NB4 (cell line): ENCODE data around the gene HKDC1.

ENCODE experiments used
- CTCF ChIP-seq: IDR thresholded peaks from one replicate; pipeline ENCODE4 v1.5.1; 2012; ENCODE audit warnings: low read depth, low read length
- MYC ChIP-seq: IDR thresholded peaks from 2 replicates; pipeline ENCODE4 v1.6.1; 2011; ENCODE audit warnings: low read depth, low read length
- POLR2A ChIP-seq: IDR thresholded peaks from 2 replicates; pipeline ENCODE4 v1.6.1; 2011; ENCODE audit warnings: mild to moderate bottlenecking; ENCODE audit not compliant: insufficient read length; ENCODE audit errors: extremely low read depth

GRCh38 chr10:69259547-69260243 lies 39.6 kb downstream of the HKDC1 start:
- TF ChIP-seq POLR2A (no peak), CTCF (no peak), MYC (no peak)
